ENCODE data around the gene APP.
"Not testable (repeated sequence)": the region's sequence is repeated elsewhere in the genome, so short reads cannot be mapped to it uniquely, and the experiment has no call there.

Gene APP

DNA sequence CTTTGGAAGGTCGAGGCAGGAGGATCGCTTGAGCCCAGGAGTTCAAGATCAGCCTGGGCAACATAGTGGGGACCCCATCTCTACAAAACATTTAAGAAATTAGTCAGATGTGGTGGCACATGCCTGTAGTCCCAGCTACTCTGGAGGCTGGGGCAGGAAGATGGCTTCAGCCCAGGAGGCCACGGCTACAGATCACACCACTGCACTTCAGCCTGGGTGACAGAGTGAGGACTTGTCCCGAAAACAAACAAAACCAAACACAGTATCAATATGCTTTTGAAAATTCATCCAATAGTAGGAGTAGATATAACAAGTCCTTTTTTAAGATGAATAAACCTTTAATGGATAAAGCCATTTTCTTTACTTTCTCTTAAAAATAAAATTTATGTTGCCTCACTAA, 8.5 kb downstream of the APP start:
- no peak for DNase-seq (ENCODE audit: low read depth)

DNA sequence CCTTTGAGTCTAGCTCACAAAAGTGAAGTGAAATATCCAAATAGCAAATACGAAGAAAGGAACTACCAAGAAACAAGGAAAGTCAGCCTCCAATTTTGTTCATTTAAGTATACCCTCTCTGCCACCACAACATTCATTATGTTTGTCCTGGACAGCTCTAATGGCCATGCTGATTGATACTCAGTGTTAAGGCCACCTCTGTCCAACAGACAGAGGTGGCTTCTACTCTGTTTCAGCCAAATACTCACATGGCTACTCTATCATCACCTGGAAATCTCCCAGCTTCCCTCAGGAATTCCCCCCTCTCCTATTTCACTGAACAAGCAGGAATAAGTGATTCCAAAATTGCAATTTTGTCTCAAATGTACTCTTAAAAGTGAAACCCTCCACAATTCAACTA, 10.7 kb downstream of the APP start:
- DNase-seq (ENCODE audit: low read depth) = no peak

DNA sequence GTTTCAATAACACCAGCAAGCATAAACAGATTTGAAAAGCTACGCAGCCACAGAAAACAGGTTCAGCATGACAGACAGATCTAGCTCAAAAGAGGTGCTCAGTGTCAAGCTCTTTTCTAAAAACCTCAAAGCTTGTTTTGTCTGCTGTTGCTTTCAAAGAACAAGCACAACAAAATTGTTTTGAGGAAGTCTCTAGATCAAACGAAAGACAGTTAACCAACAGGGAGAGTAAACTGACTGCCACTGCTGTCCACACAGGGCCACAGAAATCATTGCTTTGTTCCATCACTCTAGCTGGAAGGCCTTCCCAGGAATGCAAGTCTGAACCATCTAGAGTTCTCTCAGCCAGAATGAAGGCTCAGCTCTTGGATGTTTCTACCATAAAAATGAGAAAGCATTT, 12.8 kb downstream of the APP start:
- no peak for DNase-seq (ENCODE audit: low read depth)

DNA sequence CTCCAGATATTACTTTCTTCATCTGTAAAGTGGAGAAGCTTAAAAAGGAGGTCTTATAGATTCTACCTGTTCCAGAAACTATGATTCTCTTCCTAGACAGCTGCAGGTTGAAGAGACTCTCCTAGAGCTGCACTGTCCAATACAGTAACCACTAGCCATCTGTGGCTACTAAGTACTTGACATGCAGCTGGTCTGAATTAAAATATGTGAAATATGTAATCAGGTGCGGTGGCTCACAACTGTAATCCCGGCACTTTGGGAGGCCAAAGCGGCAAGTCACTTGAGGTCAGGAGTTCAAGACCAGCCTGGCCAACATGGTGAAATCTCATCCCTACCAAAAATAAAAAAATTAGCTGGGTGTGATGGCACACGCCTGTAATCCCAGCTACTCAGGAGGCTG, 15.8 kb downstream of the APP start:
- no peak for DNase-seq (ENCODE audit: low read depth)

DNA sequence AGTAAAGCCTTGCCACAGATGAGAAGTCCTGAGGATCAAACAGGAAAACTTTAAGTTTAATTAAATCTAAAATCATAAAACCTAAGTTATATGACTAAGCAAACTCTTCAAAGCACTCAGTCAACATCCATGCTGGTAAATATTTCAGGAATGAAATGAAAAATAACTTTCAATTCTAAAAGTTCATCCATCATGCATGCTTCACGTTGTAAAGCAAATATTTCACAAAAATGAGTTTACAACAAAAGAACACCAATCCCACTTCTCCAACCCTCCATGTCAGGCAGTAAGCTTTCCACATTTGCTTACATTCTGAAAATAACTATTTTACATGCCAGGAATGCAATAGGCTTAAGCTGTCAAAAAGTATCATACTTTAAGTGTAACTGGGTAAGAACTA, 16.8 kb downstream of the APP start:
- no peak for DNase-seq (ENCODE audit: low read depth)

DNA sequence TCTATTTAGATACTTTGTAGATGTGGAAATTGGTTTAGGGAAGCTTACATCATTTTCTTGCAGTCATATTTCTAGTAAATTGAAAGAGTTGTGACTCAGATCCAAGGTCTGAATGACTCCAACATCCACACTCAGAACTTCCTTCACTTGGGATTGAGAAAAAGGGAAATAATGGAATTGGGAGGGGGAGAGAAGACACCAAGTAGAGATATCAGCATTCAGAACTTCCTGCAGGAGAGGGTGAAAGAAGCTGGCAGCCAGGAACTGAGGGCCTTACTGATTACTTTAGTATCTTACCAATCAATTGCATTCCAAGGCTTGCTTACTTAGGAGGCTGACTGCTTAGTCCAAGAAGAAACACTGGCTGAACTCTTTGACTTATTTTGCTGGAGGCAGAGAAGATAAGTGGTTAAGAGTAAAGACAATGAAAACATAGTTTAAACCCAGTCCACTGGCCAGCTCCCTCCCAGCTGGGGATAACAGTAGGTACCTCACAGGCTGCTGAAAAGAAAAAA, 21.7 kb downstream of the APP start:
- DNase-seq (ENCODE audit: low read depth) = no peak

DNA sequence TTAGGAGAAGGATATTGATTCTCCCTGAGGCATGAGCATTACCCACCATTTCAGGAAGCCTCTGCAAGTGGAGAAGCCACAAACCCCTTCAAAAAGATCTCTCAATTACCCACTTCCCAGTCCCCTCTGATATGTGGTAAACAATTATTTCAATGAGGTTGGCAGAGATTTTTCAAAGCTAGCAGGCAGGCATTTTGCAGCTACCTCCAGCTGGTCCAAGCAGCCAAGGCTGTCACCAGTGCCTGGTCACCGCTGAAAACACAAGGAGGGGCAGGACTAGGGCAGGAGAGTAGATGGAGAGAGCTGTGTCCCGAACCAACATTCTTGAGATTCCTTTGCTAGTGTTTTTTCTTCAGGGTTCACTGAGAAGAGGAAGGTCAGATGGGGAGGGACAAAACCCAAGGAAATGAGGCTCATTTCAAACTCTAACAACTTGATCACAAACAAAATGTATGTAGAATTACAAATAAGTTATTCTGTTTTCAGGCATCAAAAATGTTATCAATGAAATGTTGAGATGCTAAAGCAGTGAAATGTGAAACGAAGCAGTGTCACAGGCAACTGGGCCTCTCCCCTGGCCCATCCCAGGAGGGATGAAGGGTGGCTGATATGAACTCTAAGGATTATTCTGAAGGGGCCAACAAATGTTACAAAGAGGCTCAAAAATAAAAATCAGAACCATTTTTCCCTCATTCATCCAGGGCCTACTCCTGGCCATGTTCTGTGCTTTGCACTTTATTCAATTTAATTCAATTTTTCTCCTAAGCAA, 22.3 kb downstream of the APP start:
- no peak for DNase-seq (ENCODE audit: low read depth)

DNA sequence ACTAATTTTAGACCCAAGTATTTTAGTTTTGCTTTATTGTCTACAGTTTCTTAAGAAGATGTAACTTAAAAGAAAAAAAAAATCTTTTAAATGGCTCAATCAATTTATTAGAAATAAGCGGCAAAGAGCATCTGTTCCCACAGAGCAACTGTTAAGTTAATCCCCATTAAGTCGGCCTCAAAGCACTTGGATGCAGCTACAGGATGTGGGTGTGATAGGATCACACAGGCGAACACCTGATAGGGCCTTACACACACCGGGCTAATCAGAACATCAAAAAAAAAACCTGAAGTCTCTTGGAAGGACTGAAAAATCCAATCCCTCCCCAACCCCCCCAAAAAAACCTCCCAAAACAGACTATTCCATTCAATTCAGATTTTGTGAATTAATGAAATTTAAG, 23.0 kb downstream of the APP start:
- DNase-seq (ENCODE audit: low read depth) = no peak

DNA sequence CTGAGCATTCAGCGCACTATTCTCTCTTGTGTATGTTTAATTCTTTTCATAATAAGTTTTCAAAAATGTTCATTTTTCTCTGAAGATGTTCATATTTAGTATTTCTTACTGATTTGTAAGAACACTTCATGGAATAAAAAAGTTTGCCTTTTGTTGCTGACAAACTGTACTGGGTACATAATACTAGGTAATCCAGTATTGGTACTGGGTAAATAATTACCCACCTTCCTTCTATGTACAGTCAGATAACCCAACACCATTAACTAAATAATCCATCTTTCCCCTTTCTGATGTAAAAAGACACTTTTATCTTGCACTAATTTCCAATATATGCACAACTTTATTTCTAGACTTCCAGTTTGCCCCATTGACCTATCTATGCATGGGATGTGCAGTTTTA, 23.9 kb downstream of the APP start:
- no peak for DNase-seq (ENCODE audit: low read depth)

DNA sequence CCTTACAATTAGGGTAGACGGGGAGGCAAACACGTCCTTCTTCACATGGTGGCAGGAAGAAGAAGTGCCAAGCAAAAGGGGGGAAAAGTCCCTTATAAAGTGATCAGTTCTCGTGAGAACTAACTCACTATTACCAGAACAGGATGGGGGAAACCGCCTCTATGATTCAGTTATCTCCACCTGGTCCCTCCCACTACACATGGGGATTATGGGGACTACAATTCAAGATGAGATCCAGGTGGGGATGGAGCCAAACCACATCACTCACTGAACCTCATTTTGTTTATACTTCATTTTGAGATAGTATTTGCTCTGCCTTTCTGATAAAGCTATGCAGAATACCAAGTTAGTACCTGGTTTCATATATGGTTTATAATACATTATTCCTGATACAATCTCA, 26.5 kb downstream of the APP start:
- DNase-seq (ENCODE audit: low read depth) = no peak

DNA sequence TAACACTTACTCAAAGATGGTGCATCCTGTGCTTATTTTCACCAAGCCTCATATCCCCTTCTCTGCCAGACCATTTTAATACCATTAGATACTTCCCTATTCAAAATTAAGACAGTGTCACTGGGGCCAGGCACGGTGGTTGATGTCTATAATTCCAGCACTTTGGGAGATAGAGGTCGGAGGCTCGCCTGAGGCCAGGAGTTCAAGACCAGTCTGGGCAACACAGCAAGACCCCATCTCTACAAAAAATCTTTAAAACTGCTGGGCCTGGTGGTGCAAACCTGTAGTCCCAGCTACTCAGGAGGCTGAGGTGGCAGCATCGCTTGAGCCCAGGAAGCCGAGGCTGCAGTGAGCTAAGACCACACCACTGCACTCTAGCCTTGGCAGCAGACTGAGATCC, 28.2 kb downstream of the APP start:
- DNase-seq (ENCODE audit: low read depth) = no peak

DNA sequence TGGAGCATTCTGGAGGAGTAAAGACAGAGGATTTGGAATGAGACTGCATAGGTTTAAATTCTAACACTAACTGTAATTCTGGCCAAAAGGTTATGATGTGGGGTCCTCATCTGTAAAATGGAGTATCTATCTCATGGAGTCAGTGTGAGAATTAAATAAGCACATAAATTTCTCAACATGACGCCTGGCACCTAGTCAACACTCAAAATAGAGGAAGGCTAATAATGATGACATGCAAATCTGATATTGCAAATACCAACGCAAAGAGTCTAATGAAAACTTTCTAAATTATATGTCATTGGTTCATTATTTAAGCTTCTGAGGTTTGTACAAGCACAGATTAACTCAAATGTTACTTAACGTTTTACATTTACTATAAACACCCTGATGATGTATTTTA, 29.6 kb downstream of the APP start:
- DNase-seq (ENCODE audit: low read depth) = no peak

DNA sequence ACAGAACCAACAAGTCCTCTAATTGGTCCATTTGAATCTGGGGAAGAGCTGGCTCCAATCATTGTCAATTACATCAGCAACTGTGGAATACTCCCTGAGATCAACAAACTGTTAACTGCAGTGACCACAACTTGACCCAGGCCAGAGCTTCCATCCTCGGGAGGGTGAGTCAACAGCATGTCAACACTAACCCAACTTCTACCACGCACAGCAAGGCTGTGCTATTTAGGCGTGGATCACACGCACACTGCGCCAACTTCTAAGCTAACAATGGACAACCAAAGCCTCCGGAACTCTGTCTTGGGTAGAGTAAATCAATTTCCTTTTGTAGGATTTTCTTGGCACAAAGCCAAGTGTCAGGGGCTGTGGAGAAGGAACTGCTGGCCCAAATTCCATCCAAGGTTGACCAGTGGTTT, 30.4 kb downstream of the APP start:
- no peak for DNase-seq (ENCODE audit: low read depth)

DNA sequence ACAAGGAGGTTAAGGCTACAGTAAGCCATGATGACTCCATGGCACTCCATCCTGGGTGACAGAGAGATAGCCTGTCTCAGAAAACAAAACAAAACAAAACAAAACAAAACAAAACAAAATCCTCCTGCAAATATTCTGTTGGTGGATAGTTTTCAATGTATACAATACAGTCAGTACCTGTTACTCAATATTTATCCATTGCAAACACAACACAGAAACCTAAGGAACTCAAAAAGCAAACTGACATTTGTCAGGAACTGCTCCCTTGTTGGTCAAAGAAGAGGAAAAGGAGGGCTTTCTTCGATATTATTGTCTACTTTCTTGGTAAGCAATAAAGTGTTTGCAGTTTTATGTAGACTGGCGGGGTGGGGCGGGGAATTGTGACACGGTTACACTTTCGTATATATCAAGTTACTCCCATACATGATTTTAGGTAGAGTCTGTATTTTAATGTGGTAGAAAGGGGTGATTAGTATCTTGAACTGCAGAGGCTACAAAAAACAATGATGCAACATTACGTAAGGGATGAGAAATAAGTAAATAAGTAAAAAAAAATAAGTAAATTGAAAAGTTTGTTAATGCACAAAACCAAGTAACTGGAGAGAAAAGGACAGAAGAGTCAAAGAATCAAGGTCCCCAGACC, 31.8 kb downstream of the APP start:
- DNase-seq (ENCODE audit: low read depth) = no peak

DNA sequence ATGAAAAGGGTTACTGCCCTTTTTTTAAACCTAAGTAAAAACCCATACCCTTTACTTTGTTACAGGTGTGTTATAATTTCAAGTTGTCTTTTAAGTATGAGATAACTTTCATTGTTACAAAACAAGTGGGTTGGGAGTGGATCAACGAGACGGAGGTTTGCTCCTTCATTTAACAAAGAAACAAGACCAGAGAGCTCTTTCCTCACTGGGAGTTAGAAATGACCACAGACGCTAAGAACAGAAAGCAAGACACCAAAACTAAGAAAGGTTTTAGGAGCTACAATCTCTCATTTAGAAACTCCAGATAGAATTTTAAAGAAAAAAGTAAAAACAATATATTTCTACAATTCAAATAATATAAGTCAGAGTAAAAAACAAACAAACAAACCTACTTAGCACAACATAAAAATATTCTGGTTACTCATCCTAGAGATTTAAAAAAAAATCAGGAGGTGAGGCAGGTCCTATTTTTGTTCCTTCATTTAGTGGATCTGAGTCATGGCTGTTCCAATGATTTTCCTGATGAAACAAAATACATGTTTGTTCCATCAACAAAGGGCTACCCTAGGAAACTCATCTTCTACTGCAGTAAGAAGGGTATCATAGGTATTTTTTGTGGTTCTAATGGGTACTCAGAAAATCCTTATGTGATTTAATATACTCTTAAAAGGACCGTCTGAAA, 33.0 kb downstream of the APP start:
- no peak for DNase-seq (ENCODE audit: low read depth)

DNA sequence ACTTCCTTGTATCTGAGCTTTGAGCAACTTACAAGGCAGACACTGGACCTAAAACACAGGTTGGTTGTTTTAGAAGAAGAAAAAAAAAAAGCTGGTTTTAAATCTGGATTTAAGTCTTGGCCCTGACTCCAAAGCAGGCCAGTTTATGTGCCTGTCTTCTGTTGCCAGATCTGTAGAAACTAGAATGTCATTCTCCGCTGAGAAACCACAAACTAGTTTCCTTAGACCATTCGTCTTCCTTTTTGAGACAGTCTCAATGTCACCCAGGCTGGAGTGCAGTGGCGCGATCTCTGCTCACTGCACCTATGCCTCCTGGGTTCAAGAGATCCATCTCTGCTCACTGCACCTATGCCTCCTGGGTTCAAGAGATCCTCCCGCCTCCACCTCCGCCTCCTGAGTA, 33.9 kb downstream of the APP start:
- no peak for DNase-seq (ENCODE audit: low read depth)

DNA sequence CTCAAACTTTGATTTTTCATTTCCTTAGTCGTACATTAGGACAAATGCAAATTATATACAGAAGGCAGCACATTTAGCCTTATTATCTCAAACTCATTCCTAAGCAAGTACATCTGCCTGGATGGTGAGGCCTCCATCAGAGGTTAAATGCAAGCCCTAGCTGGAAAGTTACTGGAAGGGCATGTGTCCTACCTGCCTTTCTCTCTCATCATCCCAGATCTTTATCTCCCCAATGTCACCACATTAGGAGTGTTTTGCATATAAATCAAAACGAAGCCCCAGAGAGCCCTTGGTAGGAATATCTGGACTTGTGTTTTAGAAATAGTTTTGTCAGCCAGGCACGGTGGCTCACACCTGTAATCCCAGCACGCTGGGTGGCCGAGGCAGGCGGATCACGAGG, 35.0 kb downstream of the APP start:
- no peak for DNase-seq (ENCODE audit: low read depth)

DNA sequence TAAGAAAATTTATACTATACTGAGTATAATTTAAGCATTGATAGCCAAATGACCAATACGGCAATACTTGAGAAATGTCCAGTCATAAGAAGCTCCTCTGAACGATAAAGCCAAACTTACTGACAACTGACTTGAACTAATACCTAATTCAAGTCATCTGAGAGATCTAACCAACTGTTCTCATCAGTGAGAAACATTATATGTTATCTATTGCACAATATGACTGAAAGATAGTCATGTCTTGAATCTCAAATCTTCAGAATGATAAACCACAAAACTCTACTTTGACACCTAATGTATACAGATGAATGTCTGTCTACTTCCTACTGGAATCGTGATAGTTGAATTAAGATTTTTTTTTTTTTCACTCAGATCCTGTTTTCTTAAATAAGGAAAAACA, 39.0 kb downstream of the APP start:
- DNase-seq (ENCODE audit: low read depth) = no peak

DNA sequence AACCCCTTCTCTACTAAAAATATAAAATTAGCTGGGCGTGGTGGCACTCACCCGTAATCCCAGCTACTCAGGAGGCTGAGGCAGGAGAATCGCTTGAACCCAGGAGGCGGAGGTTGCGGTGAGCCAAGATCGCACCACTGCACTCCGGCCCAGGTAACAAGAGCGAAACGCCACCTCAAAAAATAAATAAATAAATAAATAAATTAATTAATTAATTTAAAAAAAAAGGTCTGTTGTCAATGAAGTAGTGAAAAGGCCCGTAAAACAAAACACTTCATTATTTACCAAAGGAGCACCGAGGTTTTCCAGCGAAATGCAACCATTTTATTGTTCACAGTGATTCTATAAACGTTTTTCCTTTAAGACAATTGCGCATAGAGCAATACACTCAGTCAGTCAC, 39.5 kb downstream of the APP start:
- DNase-seq (ENCODE audit: low read depth) = not testable (repeated sequence)

DNA sequence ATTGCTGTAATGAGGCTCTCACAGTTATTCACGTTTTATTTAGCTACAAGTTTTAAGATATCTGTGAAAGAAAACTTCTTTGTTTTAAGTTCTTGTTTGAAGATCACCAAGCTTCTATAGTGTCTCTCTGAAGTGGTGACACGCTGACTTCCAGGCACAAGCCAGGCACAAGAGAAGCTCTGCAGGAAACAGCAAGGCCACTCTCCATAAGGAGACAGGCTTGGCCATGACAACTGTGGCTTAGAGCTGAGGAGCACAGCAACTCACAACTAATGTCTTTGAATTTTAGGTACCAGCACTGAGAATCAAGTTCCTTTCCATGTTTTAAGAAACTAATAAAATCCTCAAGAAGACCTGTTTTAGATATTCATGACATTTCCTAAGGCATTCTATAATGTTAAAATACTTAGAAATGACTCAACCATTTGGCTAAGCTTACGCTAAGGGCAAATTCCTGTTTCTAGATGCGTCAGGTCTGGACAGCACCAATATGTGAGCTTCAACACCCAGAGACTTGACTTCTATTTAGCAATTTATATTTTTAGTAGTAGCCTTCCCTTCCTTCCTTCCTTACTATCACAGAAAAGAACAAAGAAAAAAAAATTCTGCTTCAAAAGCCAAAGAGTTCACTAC, 40.2 kb downstream of the APP start:
- DNase-seq (ENCODE audit: low read depth) = no peak

DNA sequence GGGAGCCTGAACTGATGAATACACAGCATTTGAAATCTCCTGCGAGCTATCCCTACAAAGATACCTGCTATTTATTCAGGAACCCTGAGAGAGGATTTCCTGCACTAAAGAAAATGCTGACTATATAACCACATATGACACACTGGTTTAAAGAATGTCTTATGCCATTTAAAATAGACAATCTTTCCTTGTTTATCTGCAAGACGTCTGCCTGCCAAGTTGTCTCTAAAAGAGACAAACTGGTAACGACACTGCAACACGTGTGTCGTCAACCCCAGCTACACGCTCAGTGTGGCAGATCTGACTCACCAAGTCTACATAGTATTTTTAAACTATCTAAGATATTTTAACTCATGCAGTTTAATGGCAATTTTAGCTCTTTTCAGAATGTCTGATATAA, 42.7 kb downstream of the APP start:
- DNase-seq (ENCODE audit: low read depth) = no peak

DNA sequence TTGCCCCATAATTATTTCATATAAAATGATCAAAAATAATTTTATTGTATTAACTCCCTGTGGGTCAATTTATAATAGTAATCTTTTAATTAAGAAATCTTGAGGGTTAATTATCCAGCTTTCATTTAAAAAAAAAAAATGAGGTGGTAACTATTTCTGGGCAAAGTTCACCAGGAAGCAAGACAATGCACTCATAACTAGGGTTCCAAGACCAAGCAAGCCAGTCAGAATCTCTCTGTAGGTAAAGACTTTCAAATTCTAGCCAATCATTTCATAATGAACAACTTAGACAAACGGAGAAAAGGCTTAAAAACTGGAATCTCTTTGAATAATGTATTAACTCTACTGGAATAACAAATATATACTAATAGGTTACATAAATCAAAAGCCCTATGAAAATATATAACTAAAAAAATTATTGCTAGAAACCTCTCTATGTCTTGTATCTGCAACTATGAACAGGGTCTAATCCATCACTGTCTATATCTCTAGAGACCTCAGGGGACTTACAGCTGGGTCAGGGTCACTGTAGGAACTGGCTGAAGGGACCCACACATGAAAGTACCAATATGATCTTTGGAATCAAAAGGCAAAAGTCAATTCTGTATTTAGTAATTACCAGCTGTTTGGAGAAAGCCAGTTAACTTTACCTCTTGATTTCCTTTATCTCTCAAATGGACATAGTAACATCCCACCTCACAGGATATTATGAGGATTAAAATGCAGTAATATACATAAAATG, 43.3 kb downstream of the APP start:
- no peak for DNase-seq (ENCODE audit: low read depth)
